PC-3 (cell line): ENCODE data around the gene FOXL2NB. TPM values are rescaled to one million over a fixed set of nuclear protein-coding genes. Genes with fewer than 3 reads are reported as not detected.

Experiments used
- ATAC-seq: fragments of 200-7000 bp; cut with Tn5 transposase; 2 replicates; pipeline ENCODE4 v1.9.1; 2020; ENCODE audit warnings: mild to moderate bottlenecking, moderate library complexity
- BruUV-seq: library from RNA; stranded (reverse); fragments of 400-500 nt; replicated peaks from 2 replicates; lab custom pipeline; 2021; lab: Mats Ljungman, UMichigan
- CTCF ChIA-PET: fragments of 300-600 bp; sonication (Branson Sonifier 250); formaldehyde crosslinking; loops from one replicate; lab custom pipeline; 2022; ENCODE audit warnings: antibody characterized with exemption; lab: Charles Lee
- POLR2A ChIA-PET: fragments of 300-600 bp; sonication (Branson Sonifier 250); formaldehyde crosslinking; loops from one replicate; lab custom pipeline; 2022; ENCODE audit warnings: antibody characterized with exemption; ENCODE audit not compliant: unreplicated experiment; lab: Charles Lee
- DNase-seq: peaks from one replicate; pipeline ENCODE4 v3.0.0-alpha.2; 2015
- H2AFZ ChIP-seq: fragments of 300-600 bp; sonication (generic); 2 replicates; pipeline ENCODE4 v1.6.0; 2016; ENCODE audit warnings: antibody characterized with exemption, low read length
- H3F3A ChIP-seq: fragments of 300-600 bp; sonication (generic); one replicate; pipeline ENCODE4 v1.6.0; 2017; ENCODE audit warnings: antibody characterized with exemption, low read length, control low read depth, mild to moderate bottlenecking; ENCODE audit not compliant: unreplicated experiment
- H3K27ac ChIP-seq: fragments of 300-600 bp; sonication (generic); 2 replicates; pipeline ENCODE4 v1.5.1; 2016; ENCODE audit warnings: mild to moderate bottlenecking, low read length
- H3K27me3 ChIP-seq: fragments of 300-600 bp; sonication (generic); 2 replicates; pipeline ENCODE4 v1.6.1; 2016; ENCODE audit warnings: low read length, mixed read lengths
- H3K36me3 ChIP-seq: fragments of 300-600 bp; sonication (generic); 2 replicates; pipeline ENCODE4 v1.6.1; 2016; ENCODE audit warnings: low read depth, mixed run types, low read length, mixed read lengths
- H3K4me1 ChIP-seq: fragments of 300-600 bp; sonication (generic); 2 replicates; pipeline ENCODE4 v1.5.1; 2016; ENCODE audit warnings: low read length; ENCODE audit not compliant: insufficient read depth
- H3K4me2 ChIP-seq: fragments of 300-600 bp; sonication (generic); 2 replicates; pipeline ENCODE4 v1.6.0; 2016; ENCODE audit warnings: low read length
- H3K4me3 ChIP-seq: fragments of 300-600 bp; sonication (generic); 2 replicates; pipeline ENCODE4 v1.5.1; 2016; ENCODE audit warnings: mild to moderate bottlenecking, low read length, mixed read lengths
- H3K79me2 ChIP-seq: fragments of 300-600 bp; sonication (generic); 2 replicates; pipeline ENCODE4 v1.6.1; 2017; ENCODE audit warnings: low read length, mixed read lengths
- H3K9ac ChIP-seq: fragments of 300-600 bp; sonication (generic); 2 replicates; pipeline ENCODE4 v1.6.0; 2016; ENCODE audit warnings: mild to moderate bottlenecking, low read length
- H3K9me2 ChIP-seq: fragments of 300-600 bp; sonication (generic); replicated peaks from 2 replicates; pipeline ENCODE4 v1.6.1; 2016; ENCODE audit warnings: mixed run types, low read length, mixed read lengths
- H3K9me3 ChIP-seq: fragments of 300-600 bp; sonication (generic); 2 replicates; pipeline ENCODE4 v1.6.1; 2016; ENCODE audit warnings: low read length, mixed read lengths
- H4K20me1 ChIP-seq: fragments of 300-600 bp; sonication (generic); 2 replicates; pipeline ENCODE4 v1.6.1; 2016; ENCODE audit warnings: low read length, mixed read lengths
- EZH2 ChIP-seq: fragments of 300-600 bp; sonication (generic); IDR thresholded peaks from one replicate; pipeline ENCODE4 v1.6.1; 2017; ENCODE audit warnings: antibody characterized with exemption, mild to moderate bottlenecking, low read length; ENCODE audit not compliant: unreplicated experiment
- EZH2phosphoT487 ChIP-seq: fragments of 300-600 bp; sonication (generic); IDR thresholded peaks from 2 replicates; pipeline ENCODE4 v1.6.1; 2018; ENCODE audit warnings: mild to moderate bottlenecking, antibody characterized with exemption, low read length, borderline replicate concordance
- intact Hi-C: fragments of 100-400 bp; cut with micrococcal nuclease; formaldehyde crosslinking; loops from 2 replicates; pipeline ENCODE4 v1.9.0; 2023
- total RNA-seq: library from RNA; depleted of rRNA; stranded (reverse); fragments of >200 nt; gene quantifications from 2 replicates; pipeline ENCODE4 v1.2.3, GENCODE V29; 2014
- TF ChIP-seq, protein P1 (sequence below): fragments of 300-600 bp; sonication (generic); conservative IDR thresholded peaks from 2 replicates; pipeline ENCODE4 v1.5.1; 2017; ENCODE audit warnings: antibody characterized with exemption, low read depth, mild to moderate bottlenecking, low read length

Gene FOXL2NB
- total RNA-seq, 1 experiment from 2014 or later = not detected

DNA sequence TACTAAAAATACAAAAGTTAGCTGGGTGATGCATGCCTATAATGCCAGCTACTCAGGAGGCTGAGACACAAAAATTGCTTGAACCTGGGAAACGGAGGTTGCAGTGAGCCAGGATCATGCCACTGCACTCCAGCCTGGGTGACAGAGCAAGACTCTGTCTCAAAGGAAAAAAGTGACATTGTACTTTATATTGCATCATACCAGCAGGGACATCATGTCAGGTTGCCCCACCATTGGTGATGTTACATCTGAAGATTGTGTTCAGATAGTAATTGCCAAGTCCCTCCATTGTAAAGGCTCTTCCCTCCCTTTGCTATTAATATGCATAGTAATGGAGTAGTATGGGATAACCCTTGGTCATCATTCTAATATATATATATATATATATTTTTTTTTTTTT lies 44.8 kb upstream of the FOXL2NB start:
- no peaks in the 10 kb centered on the region for H4K20me1 ChIP-seq
- POLR2A ChIA-PET = no interaction called here
- H3F3A ChIP-seq = no peaks in the 10 kb centered on the region
- no peaks in the 10 kb centered on the region for H3K27me3 ChIP-seq
- no peaks in the 10 kb centered on the region for H3K9me2 ChIP-seq
- H3K9ac ChIP-seq = no peak overlapping the region
- CTCF ChIA-PET = no interaction called here
- intact Hi-C loops = no loop called here
- TF ChIP-seq, protein P1, sequence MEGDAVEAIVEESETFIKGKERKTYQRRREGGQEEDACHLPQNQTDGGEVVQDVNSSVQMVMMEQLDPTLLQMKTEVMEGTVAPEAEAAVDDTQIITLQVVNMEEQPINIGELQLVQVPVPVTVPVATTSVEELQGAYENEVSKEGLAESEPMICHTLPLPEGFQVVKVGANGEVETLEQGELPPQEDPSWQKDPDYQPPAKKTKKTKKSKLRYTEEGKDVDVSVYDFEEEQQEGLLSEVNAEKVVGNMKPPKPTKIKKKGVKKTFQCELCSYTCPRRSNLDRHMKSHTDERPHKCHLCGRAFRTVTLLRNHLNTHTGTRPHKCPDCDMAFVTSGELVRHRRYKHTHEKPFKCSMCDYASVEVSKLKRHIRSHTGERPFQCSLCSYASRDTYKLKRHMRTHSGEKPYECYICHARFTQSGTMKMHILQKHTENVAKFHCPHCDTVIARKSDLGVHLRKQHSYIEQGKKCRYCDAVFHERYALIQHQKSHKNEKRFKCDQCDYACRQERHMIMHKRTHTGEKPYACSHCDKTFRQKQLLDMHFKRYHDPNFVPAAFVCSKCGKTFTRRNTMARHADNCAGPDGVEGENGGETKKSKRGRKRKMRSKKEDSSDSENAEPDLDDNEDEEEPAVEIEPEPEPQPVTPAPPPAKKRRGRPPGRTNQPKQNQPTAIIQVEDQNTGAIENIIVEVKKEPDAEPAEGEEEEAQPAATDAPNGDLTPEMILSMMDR = no peak
- TF ChIP-seq EZH2 = no peak
- no peak for TF ChIP-seq EZH2phosphoT487
- no TSS peak for BruUV-seq
- 0 out of 2 replicates have a peak, but pooled peaks cover 4% of the 10 kb centered on the region for H3K4me1 ChIP-seq
- H2AFZ ChIP-seq = no peak overlapping the region
- ATAC-seq = no peak
- no peak overlapping the region for H3K4me3 ChIP-seq
- no peak overlapping the region for H3K4me2 ChIP-seq
- H3K27ac ChIP-seq = no peak overlapping the region
- H3K9me3 ChIP-seq = no peaks in the 10 kb centered on the region
- DNase-seq = no peak
- no peaks in the 10 kb centered on the region for H3K79me2 ChIP-seq
- H3K36me3 ChIP-seq = no peaks in the 10 kb centered on the region

DNA sequence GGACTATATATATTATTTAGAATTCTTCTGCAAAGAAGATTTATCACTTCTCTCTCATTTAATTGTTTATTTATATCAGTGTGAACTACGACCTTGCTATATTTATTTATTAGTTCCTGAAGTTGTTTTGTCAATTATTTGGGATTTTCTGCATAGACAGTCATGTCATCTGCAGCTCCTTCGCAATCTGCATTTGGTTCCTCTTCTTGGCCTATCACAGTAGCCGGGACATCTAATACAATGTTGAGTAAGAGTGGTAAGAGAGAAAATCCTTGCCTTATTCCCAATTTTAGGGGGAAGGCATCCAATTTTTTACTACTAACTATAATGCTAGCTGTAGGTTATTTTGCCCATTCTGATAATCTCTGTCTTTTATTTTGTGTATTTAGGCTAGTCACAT lies 39.5 kb upstream of the FOXL2NB start:
- POLR2A ChIA-PET = no interaction called here
- H4K20me1 ChIP-seq = no peaks in the 10 kb centered on the region
- H3K9me3 ChIP-seq = no peaks in the 10 kb centered on the region
- H3K27me3 ChIP-seq = no peaks in the 10 kb centered on the region
- peaks cover 15% of the 10 kb centered on the region for H3K4me1 ChIP-seq
- no peaks in the 10 kb centered on the region for H3K9me2 ChIP-seq
- H3K27ac ChIP-seq = no peak overlapping the region
- no peaks in the 10 kb centered on the region for H3K79me2 ChIP-seq
- no peak for DNase-seq
- CTCF ChIA-PET = no interaction called here
- TF ChIP-seq EZH2 (no peak), EZH2phosphoT487 (no peak)
- TF ChIP-seq, protein P1 = no peak
- H3K4me2 ChIP-seq = no peak overlapping the region
- no peak for ATAC-seq
- no peak overlapping the region for H2AFZ ChIP-seq
- intact Hi-C loops = no loop called here
- no TSS peak for BruUV-seq
- no peaks in the 10 kb centered on the region for H3K36me3 ChIP-seq
- H3K4me3 ChIP-seq = no peak overlapping the region
- no peak overlapping the region for H3K9ac ChIP-seq
- no peaks in the 10 kb centered on the region for H3F3A ChIP-seq

DNA sequence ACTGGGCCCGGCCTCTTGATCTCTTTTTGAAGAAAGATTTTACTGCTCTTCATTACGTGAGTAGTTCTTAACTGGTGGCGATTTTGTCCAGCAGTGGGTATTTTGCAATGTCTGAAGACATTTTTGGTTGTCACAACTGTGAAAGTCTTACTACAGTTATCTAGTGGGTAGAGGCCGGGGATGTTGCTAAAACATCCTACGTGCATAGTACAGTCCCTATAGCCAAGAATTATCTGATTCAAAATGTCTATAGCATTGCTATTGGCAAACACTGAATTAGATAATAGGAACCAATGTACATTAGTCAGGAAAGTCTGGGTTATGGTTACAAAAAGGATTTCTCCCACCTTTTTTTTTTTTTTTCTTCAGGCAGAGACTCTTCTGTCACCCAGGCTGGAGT lies 38.2 kb upstream of the FOXL2NB start:
- H3K27ac ChIP-seq = no peak overlapping the region
- DNase-seq = no peak
- no peak for ATAC-seq
- peaks cover 18% of the 10 kb centered on the region for H3K4me1 ChIP-seq
- H3K27me3 ChIP-seq = no peaks in the 10 kb centered on the region
- H3K9ac ChIP-seq = no peak overlapping the region
- H3K36me3 ChIP-seq = no peaks in the 10 kb centered on the region
- H4K20me1 ChIP-seq = no peaks in the 10 kb centered on the region
- BruUV-seq = no TSS peak
- ChIA-PET CTCF (no interaction called here), POLR2A (no interaction called here)
- H3F3A ChIP-seq = no peaks in the 10 kb centered on the region
- H3K79me2 ChIP-seq = no peaks in the 10 kb centered on the region
- no peak overlapping the region for H3K4me3 ChIP-seq
- H3K9me3 ChIP-seq = no peaks in the 10 kb centered on the region
- H2AFZ ChIP-seq = no peak overlapping the region
- TF ChIP-seq EZH2 = no peak
- TF ChIP-seq, protein P1 = no peak
- TF ChIP-seq EZH2phosphoT487 = no peak
- no peak overlapping the region for H3K4me2 ChIP-seq
- H3K9me2 ChIP-seq = no peaks in the 10 kb centered on the region
- intact Hi-C loops = no loop called here
